NT2/D1 (cell line): ENCODE results near the gene CACNA1S.

Source experiments
- DNase-seq: peaks from one replicate; pipeline ENCODE4 v3.0.0-alpha.2; 2011; ENCODE audit warnings: low read depth, low spot score
- H3K27me3 ChIP-seq: 2 replicates; pipeline ENCODE4 v1.6.0; 2011; ENCODE audit warnings: mild to moderate bottlenecking; ENCODE audit not compliant: insufficient read length, insufficient read depth
- H3K36me3 ChIP-seq: 2 replicates; pipeline ENCODE4 v1.6.1; 2011; ENCODE audit warnings: mild to moderate bottlenecking, low read length, mixed read lengths; ENCODE audit not compliant: insufficient read depth, insufficient read length
- H3K4me1 ChIP-seq: 2 replicates; pipeline ENCODE4 v1.5.1; 2011; ENCODE audit not compliant: insufficient read depth, insufficient read length
- H3K4me3 ChIP-seq: 2 replicates; pipeline ENCODE4 v1.5.1; 2011; ENCODE audit warnings: low read depth; ENCODE audit not compliant: insufficient read length
- H3K9ac ChIP-seq: 2 replicates; pipeline ENCODE4 v1.6.0; 2011; ENCODE audit warnings: low read depth; ENCODE audit not compliant: insufficient read length
- H3K9me3 ChIP-seq: 2 replicates; pipeline ENCODE4 v1.5.1; 2011; ENCODE audit warnings: mild to moderate bottlenecking, low read length; ENCODE audit not compliant: insufficient read depth
- SUZ12 ChIP-seq: IDR thresholded peaks from 2 replicates; pipeline ENCODE4 v1.6.1; 2011; ENCODE audit not compliant: insufficient read length, insufficient read depth; ENCODE audit errors: extremely low read depth
- YY1 ChIP-seq: IDR thresholded peaks from 2 replicates; pipeline ENCODE4 v1.6.1; 2011; ENCODE audit not compliant: insufficient read length, insufficient read depth
- ZNF274 ChIP-seq: IDR thresholded peaks from 2 replicates; pipeline ENCODE4 v1.6.1; 2011; ENCODE audit warnings: mild to moderate bottlenecking, low read depth, low read length

The CACNA1S gene

DNA sequence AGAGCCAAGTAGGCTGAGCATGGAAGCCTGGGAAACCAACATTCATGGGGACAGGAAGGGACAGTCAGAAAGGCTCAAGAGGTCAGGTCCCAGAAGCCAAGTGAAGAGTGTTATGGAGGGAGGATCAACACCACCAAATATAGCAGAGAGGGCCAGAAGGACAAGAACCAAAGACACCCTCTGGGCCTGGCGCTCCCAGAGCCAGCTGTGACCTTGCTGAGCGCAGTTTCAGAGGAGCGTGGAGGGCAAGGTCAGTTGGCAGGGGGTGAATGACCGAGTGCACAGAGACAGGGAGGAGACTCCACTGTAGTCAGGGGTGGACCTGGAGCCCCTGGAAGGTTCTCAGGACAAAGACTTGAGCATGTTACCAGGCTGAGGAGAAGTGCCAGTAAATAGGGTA is 19.2 kb upstream of the CACNA1S start:
- no peak for DNase-seq
- Histone ChIP-seq H3K36me3 (peaks cover 28% of the 10 kb centered on the region), H3K9ac (no peak overlapping the region), H3K4me1 (peaks cover 12% of the 10 kb centered on the region), H3K4me3 (no peak overlapping the region), H3K27me3 (no peaks in the 10 kb centered on the region), H3K9me3 (peaks cover 5% of the 10 kb centered on the region; the same call in 1 of the 2 replicates)
- TF ChIP-seq ZNF274: no peak
- no peak for TF ChIP-seq YY1
- no peak for TF ChIP-seq SUZ12

DNA sequence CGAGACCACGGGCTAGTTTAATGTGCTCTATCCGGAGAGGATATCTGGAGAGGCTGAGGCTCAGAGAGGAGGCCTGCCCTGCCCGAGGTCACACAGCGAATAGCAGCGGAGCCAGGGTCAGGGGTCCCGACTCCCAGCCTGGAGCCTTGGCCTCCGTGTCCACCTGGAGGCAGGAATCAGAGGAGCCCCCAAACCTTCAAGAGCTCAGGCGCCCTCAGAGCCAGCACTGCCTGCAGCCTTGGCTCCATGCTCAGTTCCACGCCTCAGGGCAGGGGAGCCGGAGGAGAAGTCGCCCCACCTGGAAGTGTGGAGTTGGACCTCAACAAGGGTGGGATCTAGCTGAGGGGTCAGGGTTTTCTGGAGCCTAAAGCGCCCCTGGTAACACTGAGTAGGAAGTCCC is 16.7 kb upstream of the CACNA1S start:
- no peak for TF ChIP-seq SUZ12
- TF ChIP-seq ZNF274: no peak
- no peak for TF ChIP-seq YY1
- Histone ChIP-seq H3K9ac (no peak overlapping the region), H3K36me3 (peaks cover 3% of the 10 kb centered on the region)

DNA sequence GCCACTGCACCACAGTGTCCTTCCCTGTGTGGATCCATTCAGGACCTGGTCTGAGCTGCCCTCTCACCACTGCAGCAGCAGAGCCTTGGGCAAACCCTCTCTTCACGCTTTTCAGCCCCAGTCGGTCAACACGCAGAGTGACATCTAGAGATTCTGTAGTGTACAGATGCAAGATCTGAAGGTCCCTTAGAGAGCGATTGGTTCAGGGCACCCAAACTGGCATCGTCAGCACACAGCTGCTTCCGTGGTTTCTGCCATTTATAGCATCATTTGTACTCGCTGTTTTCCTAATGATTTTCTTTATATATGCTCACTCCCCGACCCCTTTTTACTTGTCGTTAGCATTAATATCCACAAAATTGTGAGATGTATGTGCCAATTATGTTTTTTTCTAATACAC is 16.2 kb upstream of the CACNA1S start:
- no peak for DNase-seq
- TF ChIP-seq SUZ12 (no peak), YY1 (no peak), ZNF274 (no peak)
- H3K4me3 ChIP-seq: no peak overlapping the region
- peaks cover 14% of the 10 kb centered on the region for H3K4me1 ChIP-seq
- no peak overlapping the region for H3K9ac ChIP-seq
- peaks cover 5% of the 10 kb centered on the region for H3K27me3 ChIP-seq
- peaks cover 3% of the 10 kb centered on the region for H3K36me3 ChIP-seq
- peaks cover 5% of the 10 kb centered on the region; the same call in 1 of the 2 replicates for H3K9me3 ChIP-seq

More for the DNA sequence above, 16.7 kb upstream of the CACNA1S start:
- no peak overlapping the region for H3K4me3 ChIP-seq
- H3K27me3 ChIP-seq: peaks cover 5% of the 10 kb centered on the region
- peaks cover 14% of the 10 kb centered on the region for H3K4me1 ChIP-seq
- DNase-seq: no peak
- peaks cover 5% of the 10 kb centered on the region; the same call in 1 of the 2 replicates for H3K9me3 ChIP-seq

DNA sequence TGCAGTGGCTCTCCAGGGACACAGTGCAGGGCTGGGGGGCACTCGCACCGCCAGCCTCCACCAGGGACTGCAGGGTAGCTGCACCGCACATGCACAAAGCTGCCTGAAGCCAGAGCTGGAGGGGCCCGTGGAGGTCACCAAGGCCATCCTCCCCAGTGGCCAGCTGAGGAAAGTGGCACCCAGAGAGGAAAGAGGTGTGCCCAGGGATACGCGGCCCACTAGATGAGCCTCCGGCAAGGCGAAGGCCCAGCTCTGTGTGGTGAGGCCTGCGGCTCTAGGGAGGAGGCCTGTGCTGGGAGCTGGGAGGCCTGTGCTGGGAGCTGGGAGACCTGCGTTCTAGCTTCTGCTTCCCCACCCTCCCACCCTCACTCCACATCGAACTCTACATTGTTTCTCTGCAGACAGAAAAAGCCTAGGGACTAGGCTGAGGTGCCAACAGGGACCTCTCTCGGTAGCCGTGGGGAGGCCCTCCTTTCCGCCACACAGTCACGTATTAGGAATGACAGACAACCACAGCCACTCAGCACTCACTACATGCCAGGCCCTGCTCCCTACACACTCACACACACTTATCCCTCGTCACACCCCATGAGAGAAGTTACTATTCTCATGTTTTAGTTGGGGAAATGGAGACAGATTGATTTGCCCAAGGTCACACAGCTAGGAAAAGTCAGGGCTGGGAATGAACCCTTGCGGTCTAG is 15.7 kb upstream of the CACNA1S start:
- no peak overlapping the region for H3K9ac ChIP-seq
- peaks cover 14% of the 10 kb centered on the region for H3K4me1 ChIP-seq
- no peak overlapping the region for H3K4me3 ChIP-seq
- DNase-seq: no peak
- peaks cover 3% of the 10 kb centered on the region for H3K36me3 ChIP-seq
- no peak for TF ChIP-seq ZNF274
- no peak for TF ChIP-seq YY1
- no peak for TF ChIP-seq SUZ12
- H3K27me3 ChIP-seq: peaks cover 5% of the 10 kb centered on the region
- H3K9me3 ChIP-seq: peaks cover 5% of the 10 kb centered on the region; the same call in 1 of the 2 replicates

DNA sequence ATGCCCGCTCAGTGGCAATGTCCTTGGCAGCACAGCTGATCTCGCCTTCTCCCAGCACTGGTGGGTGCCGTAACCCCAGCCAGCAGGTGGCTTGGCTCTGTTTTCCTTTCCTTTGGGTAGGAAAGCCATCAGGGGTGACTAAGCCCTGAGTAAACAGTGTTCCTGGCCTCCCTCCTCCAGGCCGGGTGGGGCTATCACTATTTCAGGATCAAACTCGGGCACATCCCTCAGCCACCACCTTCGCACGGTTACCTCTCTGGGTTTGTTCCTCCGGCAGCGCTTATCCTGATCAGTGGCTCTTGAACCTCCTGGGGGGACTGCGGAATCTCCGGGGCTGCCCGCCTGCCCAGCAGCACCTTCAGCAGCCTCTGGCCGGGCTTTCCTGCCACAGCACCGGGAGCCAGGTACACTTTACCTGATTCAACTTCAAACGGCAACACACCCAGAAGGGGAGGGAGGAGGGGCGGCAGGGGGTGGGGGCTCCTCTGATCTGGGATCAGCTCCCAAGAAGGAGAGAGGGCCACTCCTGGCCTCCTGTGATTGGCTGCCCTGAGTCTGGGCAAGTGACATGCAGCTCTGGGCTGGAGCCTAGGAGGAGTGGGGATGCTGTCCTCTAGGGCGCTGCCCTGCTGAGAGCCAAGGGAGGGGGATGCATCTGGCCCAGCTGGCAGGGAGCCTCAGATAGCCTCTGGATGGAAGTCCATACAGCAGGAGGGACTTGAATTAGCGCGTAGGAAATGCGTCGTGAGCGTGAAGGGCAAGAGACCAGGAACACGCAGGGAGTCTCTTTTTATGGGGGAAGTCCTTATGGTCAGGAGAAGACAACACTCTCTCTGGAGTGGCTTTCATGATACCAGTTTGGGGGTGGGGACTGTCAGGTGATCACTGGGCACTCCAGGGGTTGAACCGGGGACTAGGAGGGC is 14.9 kb upstream of the CACNA1S start, which contains the start of gene ASCL5:
ASCL5 (minus strand) TSS at position 353 of the 923 bp plus-strand sequence. CDS start 11,812 bp downstream, outside the sequence.
- no peak within 1 kb of the TSS for H3K4me3 ChIP-seq
- DNase-seq: no peak
- H3K9me3 ChIP-seq: peaks cover 5% of the 10 kb centered on the region; the same call in 1 of the 2 replicates
- TF ChIP-seq ZNF274: no peak
- TF ChIP-seq SUZ12: no peak
- peak within 1 kb of the TSS; percentile 2 for H3K9ac ChIP-seq
- H3K27me3 ChIP-seq: peaks cover 5% of the 10 kb centered on the region
- H3K36me3 ChIP-seq: no peaks in the 10 kb centered on the region
- peaks cover 14% of the 10 kb centered on the region for H3K4me1 ChIP-seq

DNA sequence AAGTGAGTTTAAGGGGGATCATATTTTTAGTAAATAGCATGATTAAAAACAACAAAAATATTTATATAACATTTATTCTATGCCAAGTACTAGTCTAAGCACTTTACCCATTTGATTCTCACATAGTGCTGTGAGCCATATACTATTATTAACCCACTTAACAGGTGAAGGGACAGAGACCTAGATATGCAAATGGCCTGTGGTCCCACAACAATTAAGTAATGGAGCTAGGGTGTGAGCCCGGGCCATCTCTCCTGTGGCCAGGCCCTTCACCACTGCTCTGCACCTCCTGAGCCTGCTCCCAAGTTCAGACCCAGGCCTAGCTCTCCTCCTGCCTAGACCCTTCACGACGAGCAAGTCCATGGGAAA is 14.2 kb upstream of the CACNA1S start:
- peaks cover 14% of the 10 kb centered on the region for H3K4me1 ChIP-seq
- peak overlapping the region; percentile 2 for H3K9ac ChIP-seq
- no peaks in the 10 kb centered on the region for H3K36me3 ChIP-seq
- DNase-seq: no peak
- H3K27me3 ChIP-seq: peaks cover 5% of the 10 kb centered on the region
- TF ChIP-seq SUZ12: no peak
- no peak overlapping the region for H3K4me3 ChIP-seq
- H3K9me3 ChIP-seq: peaks cover 5% of the 10 kb centered on the region; the same call in 1 of the 2 replicates

DNA sequence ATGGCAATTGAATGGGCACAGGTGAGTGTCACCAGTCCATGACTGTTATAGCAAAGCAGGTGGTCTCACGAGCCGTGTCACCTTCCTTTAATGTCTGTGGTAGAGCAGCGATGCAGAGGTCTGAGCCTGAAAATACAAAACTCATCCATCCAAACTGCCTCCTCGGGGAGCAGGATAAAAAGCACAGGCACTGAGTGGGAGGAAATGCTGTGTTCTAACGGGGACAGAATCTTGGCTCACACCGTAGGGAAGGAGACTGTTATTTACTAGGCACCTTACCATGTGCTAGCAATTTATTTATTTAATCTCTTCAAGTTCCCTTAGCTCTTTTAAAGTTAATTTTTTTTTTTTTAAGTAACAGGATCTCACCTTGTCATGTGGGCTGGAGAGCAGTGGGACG is 13.6 kb upstream of the CACNA1S start:
- peaks cover 5% of the 10 kb centered on the region; the same call in 1 of the 2 replicates for H3K9me3 ChIP-seq
- TF ChIP-seq ZNF274 (no peak), YY1 (no peak), SUZ12 (no peak)
- no peak for DNase-seq
- H3K9ac ChIP-seq: no peak overlapping the region
- no peaks in the 10 kb centered on the region for H3K36me3 ChIP-seq
- peaks cover 14% of the 10 kb centered on the region for H3K4me1 ChIP-seq
- H3K27me3 ChIP-seq: peaks cover 5% of the 10 kb centered on the region
- H3K4me3 ChIP-seq: no peak overlapping the region
